CD4-positive, alpha-beta T cell (primary cell): ENCODE measurements around the gene FAM221B. TPM values are rescaled to one million over a fixed set of nuclear protein-coding genes. Genes with fewer than 3 reads are reported as not detected.

Experiments
- ATAC-seq: fragments of 200-7000 bp; cut with Tn5 transposase; one replicate; pipeline ENCODE4 v1.10.0; 2022; ENCODE audit warnings: mild to moderate bottlenecking; ENCODE audit not compliant: poor library complexity
- CTCF ChIA-PET: fragments of 350-600 bp; sonication (Branson Sonifier 250); formaldehyde crosslinking; loops from one replicate; lab custom pipeline; 2021; ENCODE audit warnings: antibody characterized with exemption, inconsistent platforms; lab: Charles Lee
- POLR2A ChIA-PET: fragments of 350-600 bp; sonication (Branson Sonifier 250); formaldehyde crosslinking; loops from one replicate; lab custom pipeline; 2021; ENCODE audit warnings: antibody characterized with exemption, inconsistent platforms; lab: Charles Lee
- DNase-seq, 14 experiments: peaks; one replicate each; pipeline ENCODE4 v3.0.0-alpha.2; 2013 to 2020; ENCODE audit warnings: mixed read lengths in 2 of 14
- H3K27ac ChIP-seq, 2 donors: one replicate each; pipeline versions ENCODE4 v1.5.1 to v1.7.0; 2013; ENCODE audit warnings: low read length in 2 of 2, low read depth in 1 of 2, mild to moderate bottlenecking in 1 of 2
- H3K27me3 ChIP-seq, 2 experiments: 1 replicate in 1 of 2; 2 replicates in 1 of 2; pipeline versions ENCODE4 v1.6.1 to v1.7.0; 2013; ENCODE audit warnings: low read length in 2 of 2, control low read depth in 1 of 2, mild to moderate bottlenecking in 1 of 2, moderate library complexity in 1 of 2; ENCODE audit not compliant: insufficient read depth in 2 of 2, control insufficient read depth in 1 of 2
- H3K36me3 ChIP-seq: one replicate; pipeline ENCODE4 v1.6.1; 2013; ENCODE audit warnings: low read length, control low read depth; ENCODE audit not compliant: insufficient read depth
- H3K4me1 ChIP-seq: one replicate; pipeline ENCODE4 v1.6.1; 2013; ENCODE audit warnings: low read length, control low read depth; ENCODE audit not compliant: insufficient read depth
- H3K4me3 ChIP-seq: one replicate; pipeline ENCODE4 v1.5.1; 2013; ENCODE audit warnings: mild to moderate bottlenecking, low read length, moderate library complexity
- H3K9me3 ChIP-seq, 2 experiments: 1 replicate in 1 of 2; 2 replicates in 1 of 2; pipeline versions ENCODE4 v1.6.1 to v1.7.0; 2013; ENCODE audit warnings: low read length in 2 of 2, mild to moderate bottlenecking in 2 of 2, control low read depth in 1 of 2, moderate library complexity in 1 of 2; ENCODE audit not compliant: control insufficient read depth in 1 of 2, insufficient read depth in 1 of 2
- H3K27ac Mint-ChIP-seq: one replicate; pipeline ENCODE4 v1.8.0; 2020; ENCODE audit warnings: mixed read lengths
- H3K27me3 Mint-ChIP-seq: one replicate; pipeline ENCODE4 v1.8.0; 2021; ENCODE audit warnings: mixed read lengths
- H3K36me3 Mint-ChIP-seq: one replicate; pipeline ENCODE4 v1.8.0; 2021; ENCODE audit warnings: low read depth, mixed read lengths
- H3K4me1 Mint-ChIP-seq: one replicate; pipeline ENCODE4 v1.8.0; 2021; ENCODE audit warnings: low read depth, mixed read lengths
- H3K4me3 Mint-ChIP-seq: one replicate; pipeline ENCODE4 v1.8.0; 2020; ENCODE audit warnings: mild to moderate bottlenecking, mixed read lengths
- H3K9me3 Mint-ChIP-seq: one replicate; pipeline ENCODE4 v1.8.0; 2020; ENCODE audit warnings: mixed read lengths
- CTCF ChIP-seq: fragments of 200-600 bp; IDR thresholded peaks from one replicate; pipeline ENCODE4 v1.8.0; 2022; ENCODE audit warnings: antibody characterized with exemption, mild to moderate bottlenecking
- intact Hi-C, 2 experiments: fragments of 100-400 bp; cut with DNase I in 1 of 2; cut with micrococcal nuclease in 1 of 2; formaldehyde crosslinking; loops; one replicate each; pipeline versions ENCODE4 v1.15.1 to v1.9.0; 2023 to 2025; cut with DNase I, micrococcal nuclease
- total RNA-seq, 174 experiments: library from RNA in 2 of 174; stranded (reverse) in 2 of 174; gene quantifications; one replicate each; pipeline ENCODE4 v1.2.3 and lab custom pipeline; 2021 to 2026

The FAM221B gene
- total RNA-seq, 2 experiments from 2014 or later, result not detected

- CTCF ChIA-PET, result interaction anchor here (1.0 to 1.3 kb wide), 2 partner anchors 18 to 37 kb away, joined by 3 to 5 read pairs; no protein-coding TSS in a partner anchor
- H3K27ac ChIP-seq, result peak overlapping the region; percentile 25 to 56
- peaks cover 26% of the 10 kb centered on the region for H3K4me1 ChIP-seq
- POLR2A ChIA-PET, result interaction anchor here (0.6 to 1.9 kb wide), 6 partner anchors 10 to 773 kb away, joined by 3 to 11 read pairs (median 3); partner anchors contain the start of genes CREB3, FAM221B, SPAG8 and TLN1
- H3K27me3 Mint-ChIP-seq, result no peaks in the 10 kb centered on the region
- ATAC-seq, result peak; percentile 99
- H3K9me3 ChIP-seq, result no peaks in the 10 kb centered on the region
- H3K36me3 ChIP-seq, result peaks cover 3% of the 10 kb centered on the region
- no peaks in the 10 kb centered on the region for H3K9me3 Mint-ChIP-seq
- no peaks in the 10 kb centered on the region for H3K27me3 ChIP-seq
- no peak overlapping the region for H3K4me3 Mint-ChIP-seq
- no peak for TF ChIP-seq CTCF
- peak overlapping the region; percentile 25 for H3K27ac Mint-ChIP-seq
- H3K4me3 ChIP-seq, result no peak overlapping the region
- H3K4me1 Mint-ChIP-seq, result peaks cover 22% of the 10 kb centered on the region
- intact Hi-C loops, result loop anchor here in 1 of 2 experiments (2.0 kb wide), 1 partner anchor 16 kb away; the partner anchor contains the start of genes FAM221B and TMEM8B
- peak in 8 of 14 experiments; percentile 17 to 80 (median 56) for DNase-seq
- H3K36me3 Mint-ChIP-seq, result peaks cover 15% of the 10 kb centered on the region
Measured at GRCh38 chr9:35844628-35845270, 16.2 kb upstream of the FAM221B start.

GRCh38 chr9:35842795-35843194, 14.3 kb upstream of the FAM221B start:
- peaks cover 26% of the 10 kb centered on the region for H3K4me1 ChIP-seq
- no peak overlapping the region for H3K4me3 Mint-ChIP-seq
- H3K9me3 Mint-ChIP-seq, result no peaks in the 10 kb centered on the region
- peak in 2 of 14 experiments; percentile 38 to 43 for DNase-seq
- H3K36me3 ChIP-seq, result peaks cover 3% of the 10 kb centered on the region
- TF ChIP-seq CTCF, result no peak
- H3K36me3 Mint-ChIP-seq, result peaks cover 9% of the 10 kb centered on the region
- H3K9me3 ChIP-seq, result no peaks in the 10 kb centered on the region
- H3K4me1 Mint-ChIP-seq, result peaks cover 22% of the 10 kb centered on the region
- no peak for ATAC-seq
- no peaks in the 10 kb centered on the region for H3K27me3 Mint-ChIP-seq
- H3K27ac ChIP-seq, result no peak overlapping the region
- no peak overlapping the region for H3K27ac Mint-ChIP-seq
- ChIA-PET POLR2A (no interaction called here), CTCF (no interaction called here)
- no peaks in the 10 kb centered on the region for H3K27me3 ChIP-seq
- intact Hi-C loops, result no loop called here
- no peak overlapping the region for H3K4me3 ChIP-seq

- H3K27ac Mint-ChIP-seq, result no peak overlapping the region
- peaks cover 22% of the 10 kb centered on the region for H3K4me1 Mint-ChIP-seq
- peaks cover 4% of the 10 kb centered on the region for H3K36me3 Mint-ChIP-seq
- H3K9me3 Mint-ChIP-seq, result no peaks in the 10 kb centered on the region
- no peaks in the 10 kb centered on the region for H3K27me3 Mint-ChIP-seq
- ChIA-PET POLR2A (no interaction called here), CTCF (no interaction called here)
- peaks cover 26% of the 10 kb centered on the region for H3K4me1 ChIP-seq
- H3K36me3 ChIP-seq, result no peaks in the 10 kb centered on the region
- H3K9me3 ChIP-seq, result no peaks in the 10 kb centered on the region
- no peak for TF ChIP-seq CTCF
- ATAC-seq, result no peak
- no peak overlapping the region for H3K4me3 ChIP-seq
- H3K27ac ChIP-seq, result no peak overlapping the region
- intact Hi-C loops, result no loop called here
- H3K27me3 ChIP-seq, result no peaks in the 10 kb centered on the region
- no peak for DNase-seq
- H3K4me3 Mint-ChIP-seq, result no peak overlapping the region
Measured at GRCh38 chr9:35842020-35842745, 13.7 kb upstream of the FAM221B start.
